HG03039 (cell line): Measurements from ENCODE around the gene KRT6A.

ENCODE experiments used
- ATAC-seq: cut with Tn5 transposase; IDR thresholded peaks from one replicate; pipeline ENCODE4 v1.9.1; 2021; ENCODE audit warnings: mild to moderate bottlenecking, moderate library complexity; ENCODE audit not compliant: unreplicated experiment

KRT6A gene

DNA sequence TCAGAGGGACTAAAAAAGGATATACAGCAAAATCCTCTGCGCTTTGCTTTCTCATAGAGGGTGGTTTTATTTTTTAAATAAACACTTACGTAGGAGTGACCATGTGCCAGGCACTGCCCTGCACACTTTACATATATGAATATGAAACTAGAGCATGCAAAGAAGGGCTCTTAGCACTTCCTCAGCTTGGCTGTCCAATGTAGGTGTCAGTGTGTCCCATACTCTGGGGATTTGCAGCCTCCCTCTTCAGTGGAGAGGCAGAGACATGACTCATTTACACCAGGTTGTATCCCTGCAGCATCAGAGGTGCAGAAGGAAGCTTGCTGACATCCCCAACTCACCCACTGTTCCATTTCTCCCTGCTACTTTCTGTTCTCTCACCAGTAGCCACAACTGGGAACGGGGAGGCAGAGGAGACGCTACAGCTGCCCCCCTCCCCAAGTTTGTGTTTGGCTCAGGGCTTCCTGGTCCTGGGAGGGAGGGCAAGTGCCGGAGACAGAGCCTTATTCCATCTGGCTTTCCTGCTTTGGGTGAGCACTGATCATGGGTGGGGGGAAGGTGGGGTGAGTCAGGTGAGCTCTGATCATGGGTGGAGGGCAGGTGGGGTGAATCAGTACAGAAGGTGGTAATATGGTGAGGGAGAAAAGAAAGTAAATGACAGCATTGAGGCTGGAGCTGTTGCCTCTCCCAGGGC is 32.0 kb upstream of the KRT6A start:
- ATAC-seq, result no peak

GRCh38 chr12:52524241-52524897 is 31.3 kb upstream of the KRT6A start:
- ATAC-seq, result no peak

DNA sequence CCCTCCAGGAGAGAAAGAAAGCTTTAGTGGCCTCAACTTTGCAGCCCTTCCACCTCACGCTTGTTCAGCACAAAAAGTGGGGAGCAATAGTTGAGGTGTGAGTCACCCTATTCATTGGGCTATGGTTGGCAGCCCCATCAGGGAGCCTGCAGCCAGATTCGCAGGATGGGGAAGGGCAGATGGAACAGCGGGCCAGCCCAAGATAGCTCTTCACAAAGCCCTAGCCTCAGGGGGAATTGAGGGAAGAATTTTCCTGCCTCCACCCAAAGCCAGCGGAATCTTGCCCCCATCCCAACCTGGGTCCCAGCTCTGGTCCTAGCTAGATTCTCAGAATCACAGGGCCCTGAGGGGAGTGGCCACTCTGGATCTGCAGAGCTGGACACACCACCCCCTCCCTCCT is 30.8 kb upstream of the KRT6A start:
- no peak for ATAC-seq

GRCh38 chr12:52522346-52523011 is 29.4 kb upstream of the KRT6A start:
- ATAC-seq, result no peak

- ATAC-seq, result no peak
These were observed 28.7 kb upstream of the KRT6A start for GRCh38 chr12:52521568-52522266.

DNA sequence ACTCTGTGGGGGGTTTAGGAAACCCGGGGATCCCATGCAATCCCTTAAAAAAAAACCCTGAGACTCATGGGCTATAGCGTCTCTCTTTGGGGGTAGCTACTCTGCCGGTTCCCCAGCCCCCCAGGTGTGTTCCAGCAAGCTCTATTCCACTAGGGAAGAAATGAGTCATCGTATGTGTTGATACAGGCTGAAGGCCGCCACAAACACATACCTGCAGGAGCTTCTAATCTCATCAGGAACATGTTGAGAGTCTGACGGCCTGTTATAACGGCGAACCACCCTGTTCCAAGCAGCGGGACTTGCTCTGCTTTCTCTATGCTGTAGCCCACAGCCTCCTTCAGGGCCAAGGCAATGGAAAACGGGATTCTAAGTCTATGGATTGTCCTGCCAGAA is 28.1 kb upstream of the KRT6A start:
- ATAC-seq, result no peak

GRCh38 chr12:52519826-52520662 is 27.0 kb upstream of the KRT6A start, which contains the start of gene KRT5:
KRT5 (minus strand) TSS chr12:52520394; CDS start chr12:52520296, 98 bp downstream.
- no peak for ATAC-seq

- no peak for ATAC-seq
These were observed 26.3 kb upstream of the KRT6A start for GRCh38 chr12:52519387-52519703.

DNA sequence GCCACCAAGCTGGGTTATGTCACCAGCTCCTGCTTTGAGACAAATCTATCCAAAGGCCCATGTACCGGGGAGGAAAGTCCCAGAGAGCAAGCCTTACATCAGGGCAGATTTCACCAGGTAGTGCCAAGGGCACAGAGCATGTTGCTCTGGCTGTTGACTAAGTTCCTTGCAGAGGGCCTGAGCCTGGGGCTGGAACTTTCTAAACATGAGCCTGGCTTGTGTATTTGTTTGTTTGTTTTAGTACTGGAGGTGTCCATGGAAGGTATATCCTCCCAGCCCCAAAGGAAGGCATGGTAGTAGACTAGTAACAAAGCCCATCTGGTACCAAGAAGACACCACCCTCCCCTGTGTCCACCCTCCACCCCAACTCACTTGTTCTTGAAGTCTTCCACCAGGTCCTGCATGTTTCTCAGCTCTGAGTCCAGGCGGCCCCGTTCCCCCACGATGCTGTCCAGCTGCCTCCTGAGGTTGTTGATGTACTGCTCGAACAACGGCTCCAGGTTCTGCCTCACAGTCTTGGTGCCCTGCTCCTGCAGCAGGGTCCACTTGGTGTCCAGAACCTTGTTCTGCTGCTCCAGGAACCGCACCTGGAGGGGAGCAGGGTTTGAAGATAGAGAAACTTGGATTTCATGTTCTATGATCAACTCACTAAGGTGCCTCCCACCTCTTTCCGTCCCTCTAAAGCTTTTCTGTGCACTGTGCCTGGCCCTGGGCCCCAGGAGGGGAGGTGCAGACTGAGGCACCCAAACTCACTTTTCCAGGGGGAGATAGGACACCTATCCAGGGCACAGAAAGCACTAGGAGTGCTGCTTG is 25.7 kb upstream of the KRT6A start:
- ATAC-seq, result no peak

DNA sequence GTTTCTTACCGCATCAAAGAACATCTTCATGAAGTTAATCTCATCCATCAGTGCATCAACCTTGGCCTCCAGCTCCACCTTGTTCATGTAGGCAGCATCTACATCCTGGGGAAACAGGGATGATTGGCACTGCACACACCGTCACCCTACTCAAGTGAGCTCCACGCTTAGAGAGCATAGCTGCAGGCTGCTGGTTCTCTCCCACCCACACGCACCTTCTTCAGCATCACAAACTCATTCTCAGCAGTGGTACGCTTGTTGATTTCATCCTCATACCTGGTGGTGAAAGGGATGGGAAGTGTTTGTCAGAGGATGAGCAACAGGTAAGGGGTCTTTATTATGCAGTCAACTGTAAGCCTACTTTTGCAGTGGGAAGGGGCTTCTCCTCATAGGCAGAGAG is 24.8 kb upstream of the KRT6A start:
- ATAC-seq, result no peak

DNA sequence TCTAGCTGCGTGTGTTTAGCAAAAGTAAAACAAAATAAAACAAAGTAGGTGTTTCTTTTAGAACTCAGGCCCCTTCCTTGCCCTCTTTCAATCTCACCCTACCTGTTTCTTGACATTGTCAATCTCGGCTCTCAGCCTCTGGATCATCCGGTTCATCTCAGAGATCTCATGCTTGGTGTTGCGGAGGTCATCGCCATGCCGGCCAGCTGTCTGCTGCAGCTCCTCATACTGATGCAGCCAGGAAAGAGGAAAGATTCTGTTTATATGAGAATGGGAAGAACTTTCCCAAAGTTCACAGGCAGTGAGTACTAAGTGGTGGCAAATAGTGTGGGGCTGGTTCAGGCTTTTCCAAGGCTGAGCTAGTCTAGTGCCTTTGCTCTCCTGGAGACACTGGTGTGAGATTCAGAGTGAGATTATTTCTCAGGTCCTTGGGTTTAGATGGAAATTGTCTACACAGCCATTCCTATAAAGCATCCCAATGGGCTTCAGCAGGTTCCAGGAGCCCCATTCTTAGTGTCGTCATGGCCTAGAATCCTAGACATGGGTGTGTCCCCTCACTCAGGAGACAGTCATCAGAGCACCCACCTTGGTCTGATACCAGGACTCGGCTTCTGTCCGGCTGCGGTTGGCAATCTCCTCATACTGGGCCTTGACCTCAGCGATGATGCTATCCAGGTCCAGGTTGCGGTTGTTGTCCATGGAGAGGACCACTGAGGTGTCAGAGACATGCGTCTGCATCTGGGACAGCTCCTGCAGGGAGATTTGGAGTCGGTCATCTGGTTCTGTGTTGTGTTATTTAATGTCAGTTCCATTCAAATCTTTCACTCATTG is 24.2 kb upstream of the KRT6A start:
- no peak for ATAC-seq

- ATAC-seq, result no peak
These were observed 23.1 kb upstream of the KRT6A start for GRCh38 chr12:52515927-52516831.

DNA sequence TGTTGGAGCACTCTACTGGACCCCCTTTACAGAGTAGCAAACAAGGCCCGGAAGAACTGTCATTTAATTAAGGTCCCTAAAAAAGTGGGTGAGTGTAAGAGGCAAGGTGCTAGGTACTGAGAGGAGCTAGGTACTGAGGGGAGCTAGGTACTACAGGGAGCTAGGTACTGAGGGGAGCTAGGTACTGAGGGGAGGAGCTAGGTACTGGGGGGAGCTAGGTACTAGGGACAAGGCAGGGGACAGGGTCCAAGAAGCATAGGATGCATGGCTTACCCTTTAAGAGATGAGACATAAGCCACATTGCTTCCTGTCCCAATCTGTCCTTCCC is 22.2 kb upstream of the KRT6A start:
- no peak for ATAC-seq

- no peak for ATAC-seq
These were observed 21.6 kb upstream of the KRT6A start for GRCh38 chr12:52514471-52515318.

DNA sequence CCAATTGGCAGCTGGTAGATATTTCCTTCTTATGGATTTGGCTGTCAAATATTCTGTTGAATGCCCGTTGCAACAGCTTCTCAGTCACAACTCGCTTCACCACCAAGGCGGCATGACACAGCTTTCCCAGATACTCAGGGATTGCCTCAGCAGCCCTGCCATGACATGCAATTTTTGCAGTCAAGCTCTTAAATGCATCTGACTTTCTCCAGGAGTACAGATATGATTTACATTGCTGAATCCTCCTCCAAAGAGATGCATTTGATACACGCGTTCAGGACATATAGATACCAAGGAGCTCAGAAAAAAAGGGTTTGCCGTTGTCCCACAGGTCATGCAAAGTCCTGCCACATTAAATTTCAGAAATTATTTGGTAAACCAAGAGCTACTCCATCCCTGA is 20.7 kb upstream of the KRT6A start:
- no peak for ATAC-seq

- ATAC-seq, result no peak
These were observed 15.2 kb upstream of the KRT6A start for GRCh38 chr12:52508211-52508610.
